Keratinocyte (primary cell): ENCODE results near the gene CTRB2. TPM values are rescaled to one million over a fixed set of nuclear protein-coding genes. Genes with fewer than 3 reads are reported as not detected.
"Not testable (repeated sequence)": the region's sequence is repeated elsewhere in the genome, so short reads cannot be mapped to it uniquely, and the experiment has no call there.

Experiments used
- DNase-seq: peaks from one replicate; pipeline ENCODE4 v3.0.0-alpha.2; 2011; ENCODE audit warnings: low read depth, missing footprints, low spot score
- FAIRE-seq: peaks from 2 replicates; lab custom pipeline; 2011; peaks lifted over from hg19 to GRCh38; lab: Jason Lieb, UNC
- H2AFZ ChIP-seq: 2 replicates; pipeline ENCODE4 v1.6.0; 2012; ENCODE audit warnings: low read length, control low read depth, inconsistent platforms; ENCODE audit not compliant: control insufficient read depth
- H3K27ac ChIP-seq: 2 replicates; pipeline ENCODE4 v1.5.1; 2011; ENCODE audit warnings: low read length; ENCODE audit not compliant: control insufficient read depth, insufficient read depth
- H3K27me3 ChIP-seq: 3 replicates; pipeline ENCODE4 v1.6.0; 2011; ENCODE audit warnings: low read length; ENCODE audit not compliant: control insufficient read depth, insufficient read depth; ENCODE audit errors: extremely low read depth
- H3K36me3 ChIP-seq, 2 experiments: 2 replicates in 1 of 2; 3 replicates in 1 of 2; pipeline ENCODE4 v1.5.1; 2011; ENCODE audit warnings: low read length in 2 of 2, mild to moderate bottlenecking in 1 of 2; ENCODE audit not compliant: control insufficient read depth in 2 of 2, insufficient read depth in 2 of 2; ENCODE audit errors: extremely low read depth in 1 of 2
- H3K4me1 ChIP-seq: 3 replicates; pipeline ENCODE4 v1.5.1; 2011; ENCODE audit warnings: low read length; ENCODE audit not compliant: control insufficient read depth, insufficient read depth; ENCODE audit errors: extremely low read depth
- H3K4me2 ChIP-seq: 3 replicates; pipeline ENCODE4 v1.6.0; 2011; ENCODE audit warnings: low read depth, low read length; ENCODE audit not compliant: control insufficient read depth, insufficient read depth; ENCODE audit errors: extremely low read depth
- H3K4me3 ChIP-seq, 3 experiments: fragments of 200-600 bp in 1 of 3; sonication (generic) in 1 of 3; 2 replicates in 2 of 3; 3 replicates in 1 of 3; pipeline ENCODE4 v1.5.1; 2011 to 2016; ENCODE audit warnings: low read length in 3 of 3, mild to moderate bottlenecking in 3 of 3, control low read depth in 2 of 3, inconsistent platforms in 1 of 3, low read depth in 1 of 3, mixed read lengths in 1 of 3, mixed run types in 1 of 3, moderate library complexity in 1 of 3; ENCODE audit not compliant: control insufficient read depth in 2 of 3, insufficient read depth in 2 of 3; ENCODE audit errors: extremely low read depth in 1 of 3
- H3K79me2 ChIP-seq: 2 replicates; pipeline ENCODE4 v1.6.0; 2012; ENCODE audit warnings: low read length; ENCODE audit not compliant: control insufficient read depth, insufficient read depth
- H3K9ac ChIP-seq: 3 replicates; pipeline ENCODE4 v1.6.0; 2011; ENCODE audit warnings: low read length; ENCODE audit not compliant: control insufficient read depth, insufficient read depth; ENCODE audit errors: extremely low read depth
- H3K9me1 ChIP-seq: 3 replicates; pipeline ENCODE4 v1.6.0; 2011; ENCODE audit warnings: low read length; ENCODE audit not compliant: control insufficient read depth, insufficient read depth; ENCODE audit errors: extremely low read depth
- H3K9me3 ChIP-seq: 2 replicates; pipeline ENCODE4 v1.5.1; 2012; ENCODE audit warnings: low read depth, low read length; ENCODE audit not compliant: control insufficient read depth
- H4K20me1 ChIP-seq: 3 replicates; pipeline ENCODE4 v1.6.0; 2011; ENCODE audit warnings: low read length; ENCODE audit not compliant: control insufficient read depth, insufficient read depth; ENCODE audit errors: extremely low read depth
- CTCF ChIP-seq, 3 experiments: IDR thresholded peaks in 1 of 3; conservative IDR thresholded peaks in 1 of 3; optimal IDR thresholded peaks in 1 of 3; 2 replicates in 2 of 3; 3 replicates in 1 of 3; pipeline versions ENCODE3 to v1.5.1; 2011; ENCODE audit warnings: low read length in 3 of 3, mild to moderate bottlenecking in 3 of 3, moderate library complexity in 2 of 3, control low read depth in 1 of 3, inconsistent platforms in 1 of 3; ENCODE audit not compliant: insufficient read depth in 2 of 3; ENCODE audit errors: extremely low read depth in 1 of 3
- EZH2 ChIP-seq: IDR thresholded peaks from one replicate; pipeline ENCODE4 v1.6.1; 2012; ENCODE audit warnings: inconsistent platforms, mild to moderate bottlenecking, low read length, moderate library complexity
- dilution Hi-C: fragments of 300-500 bp; cut with MboI; formaldehyde crosslinking; loops from one replicate; pipeline ENCODE4 v1.7.0; 2020; ENCODE audit warnings: low sequenced_read_pairs; ENCODE audit not compliant: extremely low pct_ligation_motif_present
- polyA plus RNA-seq, 5 experiments: library from polyadenylated mRNA; depleted of rRNA in 3 of 5; stranded (reverse) in 3 of 5; stranded (forward) in 1 of 5; unstranded in 1 of 5; fragments of >200 nt; gene quantifications; 1 replicate in 1 of 5; 2 replicates in 3 of 5; 3 replicates in 1 of 5; pipeline versions ENCODE4 v1.2.1 to v1.2.3, GENCODE V29; 2011 to 2012; ENCODE audit warnings: missing spikeins in 2 of 5, low read depth in 1 of 5, low replicate concordance in 1 of 5

The CTRB2 gene
- polyA plus RNA-seq, 1 donor (not counting 4 experiments of a cell fraction or from before 2014, with no cell fraction given) = not detected

GRCh38 chr16:75216127-75216526 lies 9.2 kb upstream of the CTRB2 start:
- dilution Hi-C loops = no loop called here
- H2AFZ ChIP-seq = no peak overlapping the region
- FAIRE-seq = no peak

GRCh38 chr16:75211286-75211685 lies 4.3 kb upstream of the CTRB2 start:
- H3K4me1 ChIP-seq, H4K20me1 ChIP-seq, dilution Hi-C loops, H3K9ac ChIP-seq, H3K9me1 ChIP-seq, H3K36me3 ChIP-seq, H3K4me2 ChIP-seq, H2AFZ ChIP-seq, FAIRE-seq, H3K27me3 ChIP-seq, H3K27ac ChIP-seq, H3K79me2 ChIP-seq, H3K4me3 ChIP-seq, H3K9me3 ChIP-seq, DNase-seq: not testable (repeated sequence)

More at GRCh38 chr16:75216127-75216526, 9.2 kb upstream of the CTRB2 start:
- H3K4me1 ChIP-seq = no peaks in the 10 kb centered on the region
- TF ChIP-seq CTCF (optimal IDR thresholded peaks at IDR 0.05 in 1 of 3, IDR thresholded peaks at IDR 0.05 in 1 of 3, conservative IDR thresholded peaks at IDR 0.05 in 1 of 3; ENCODE audit: extremely low read depth in 1 of 3, insufficient read depth in 2 of 3, low read length in 3 of 3) (no peak), EZH2 (no peak)
- H4K20me1 ChIP-seq = no peaks in the 10 kb centered on the region
- no peaks in the 10 kb centered on the region for H3K27me3 ChIP-seq
- DNase-seq = no peak
- H3K9me3 ChIP-seq = no peaks in the 10 kb centered on the region
- H3K27ac ChIP-seq = no peak overlapping the region
- no peak overlapping the region for H3K4me3 ChIP-seq
- no peaks in the 10 kb centered on the region for H3K36me3 ChIP-seq
- no peaks in the 10 kb centered on the region for H3K79me2 ChIP-seq
- H3K4me2 ChIP-seq = no peak overlapping the region
- H3K9ac ChIP-seq = no peak overlapping the region
- no peaks in the 10 kb centered on the region for H3K9me1 ChIP-seq

- Histone ChIP-seq H3K27ac (no peak overlapping the region), H3K4me2 (no peak overlapping the region), H3K9me3 (no peaks in the 10 kb centered on the region), H3K27me3 (no peaks in the 10 kb centered on the region), H3K4me3 (no peak overlapping the region), H3K9ac (no peak overlapping the region), H4K20me1 (no peaks in the 10 kb centered on the region), H3K4me1 (no peaks in the 10 kb centered on the region), H2AFZ (no peak overlapping the region), H3K9me1 (no peaks in the 10 kb centered on the region), H3K36me3 (no peaks in the 10 kb centered on the region), H3K79me2 (no peaks in the 10 kb centered on the region)
- no peak for DNase-seq
- TF ChIP-seq EZH2 (no peak), CTCF (optimal IDR thresholded peaks at IDR 0.05 in 1 of 3, IDR thresholded peaks at IDR 0.05 in 1 of 3, conservative IDR thresholded peaks at IDR 0.05 in 1 of 3; ENCODE audit: extremely low read depth in 1 of 3, insufficient read depth in 2 of 3, low read length in 3 of 3) (no peak)
- dilution Hi-C loops = no loop called here
- FAIRE-seq = no peak
These were observed 3.0 kb upstream of the CTRB2 start for GRCh38 chr16:75209944-75210343.

- H3K9me3 ChIP-seq, FAIRE-seq, H3K36me3 ChIP-seq, DNase-seq, H4K20me1 ChIP-seq, H3K9ac ChIP-seq, H3K4me2 ChIP-seq, H2AFZ ChIP-seq, H3K4me3 ChIP-seq, H3K4me1 ChIP-seq, H3K9me1 ChIP-seq, H3K27ac ChIP-seq, dilution Hi-C loops, H3K27me3 ChIP-seq, H3K79me2 ChIP-seq: not testable (repeated sequence)
These were observed 2.6 kb upstream of the CTRB2 start for GRCh38 chr16:75209514-75209913.
